Measurements from ENCODE around the gene FEN1.

The FEN1 gene

GRCh38 chr11:61771985-61772455, 20.7 kb upstream of the FEN1 start:
- Histone ChIP-seq H3F3A (ENCODE audit: insufficient read depth, low read length) (no peaks in the 10 kb centered on the region), H3K27ac (ENCODE audit: low read depth, low read length, poor library complexity, severe bottlenecking) (no peak overlapping the region), H3K79me2 (ENCODE audit: insufficient read depth, low read length) (no peaks in the 10 kb centered on the region), H3K9me2 (ENCODE audit: low read depth, low read length) (no peaks in the 10 kb centered on the region), H3K9me3 (ENCODE audit: low read length) (no peaks in the 10 kb centered on the region), H3K4me3 (ENCODE audit: low read depth, low read length, poor library complexity, severe bottlenecking) (no peak overlapping the region), H3K4me2 (ENCODE audit: low read length) (no peak overlapping the region), H4K20me1 (ENCODE audit: insufficient read depth, low read length) (no peaks in the 10 kb centered on the region), H3K9ac (ENCODE audit: low read length) (no peak overlapping the region), H2AFZ (ENCODE audit: low read length) (no peak overlapping the region), H3K4me1 (ENCODE audit: insufficient read depth, low read length, severe bottlenecking) (peaks cover 7% of the 10 kb centered on the region), H3K36me3 (ENCODE audit: insufficient read depth, low read length) (no peaks in the 10 kb centered on the region), H3K27me3 (ENCODE audit: insufficient read depth, low read length) (no peaks in the 10 kb centered on the region)
- TF ChIP-seq EZH2 (IDR thresholded peaks at IDR 0.05; ENCODE audit: borderline replicate concordance, low read length), result no peak
- TF ChIP-seq, protein P1, sequence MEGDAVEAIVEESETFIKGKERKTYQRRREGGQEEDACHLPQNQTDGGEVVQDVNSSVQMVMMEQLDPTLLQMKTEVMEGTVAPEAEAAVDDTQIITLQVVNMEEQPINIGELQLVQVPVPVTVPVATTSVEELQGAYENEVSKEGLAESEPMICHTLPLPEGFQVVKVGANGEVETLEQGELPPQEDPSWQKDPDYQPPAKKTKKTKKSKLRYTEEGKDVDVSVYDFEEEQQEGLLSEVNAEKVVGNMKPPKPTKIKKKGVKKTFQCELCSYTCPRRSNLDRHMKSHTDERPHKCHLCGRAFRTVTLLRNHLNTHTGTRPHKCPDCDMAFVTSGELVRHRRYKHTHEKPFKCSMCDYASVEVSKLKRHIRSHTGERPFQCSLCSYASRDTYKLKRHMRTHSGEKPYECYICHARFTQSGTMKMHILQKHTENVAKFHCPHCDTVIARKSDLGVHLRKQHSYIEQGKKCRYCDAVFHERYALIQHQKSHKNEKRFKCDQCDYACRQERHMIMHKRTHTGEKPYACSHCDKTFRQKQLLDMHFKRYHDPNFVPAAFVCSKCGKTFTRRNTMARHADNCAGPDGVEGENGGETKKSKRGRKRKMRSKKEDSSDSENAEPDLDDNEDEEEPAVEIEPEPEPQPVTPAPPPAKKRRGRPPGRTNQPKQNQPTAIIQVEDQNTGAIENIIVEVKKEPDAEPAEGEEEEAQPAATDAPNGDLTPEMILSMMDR (IDR thresholded peaks at IDR 0.05; ENCODE audit: low read length), result no peak

GRCh38 chr11:61773356-61773755, 19.4 kb upstream of the FEN1 start:
- Histone ChIP-seq H3K4me1 (ENCODE audit: insufficient read depth, low read length, severe bottlenecking) (peaks cover 9% of the 10 kb centered on the region), H3K4me2 (ENCODE audit: low read length) (no peak overlapping the region), H3K9ac (ENCODE audit: low read length) (no peak overlapping the region), H3K27ac (ENCODE audit: low read depth, low read length, poor library complexity, severe bottlenecking) (no peak overlapping the region), H4K20me1 (ENCODE audit: insufficient read depth, low read length) (no peaks in the 10 kb centered on the region), H3K36me3 (ENCODE audit: insufficient read depth, low read length) (no peaks in the 10 kb centered on the region), H3K27me3 (ENCODE audit: insufficient read depth, low read length) (no peaks in the 10 kb centered on the region; the same call in 1 of the 2 replicates), H3F3A (ENCODE audit: insufficient read depth, low read length) (no peaks in the 10 kb centered on the region), H2AFZ (ENCODE audit: low read length) (no peak overlapping the region), H3K9me3 (ENCODE audit: low read length) (no peaks in the 10 kb centered on the region), H3K4me3 (ENCODE audit: low read depth, low read length, poor library complexity, severe bottlenecking) (no peak overlapping the region), H3K79me2 (ENCODE audit: insufficient read depth, low read length) (no peaks in the 10 kb centered on the region), H3K9me2 (ENCODE audit: low read depth, low read length) (no peaks in the 10 kb centered on the region)
- TF ChIP-seq EZH2 (IDR thresholded peaks at IDR 0.05; ENCODE audit: borderline replicate concordance, low read length), result no peak
- TF ChIP-seq, protein P1 (IDR thresholded peaks at IDR 0.05; ENCODE audit: low read length), result no peak

- Histone ChIP-seq H2AFZ (ENCODE audit: low read length) (no peak overlapping the region), H3K9me2 (ENCODE audit: low read depth, low read length) (no peaks in the 10 kb centered on the region), H3K9me3 (ENCODE audit: low read length) (no peaks in the 10 kb centered on the region), H3K36me3 (ENCODE audit: insufficient read depth, low read length) (no peaks in the 10 kb centered on the region), H3K4me2 (ENCODE audit: low read length) (no peak overlapping the region), H4K20me1 (ENCODE audit: insufficient read depth, low read length) (no peaks in the 10 kb centered on the region), H3F3A (ENCODE audit: insufficient read depth, low read length) (no peaks in the 10 kb centered on the region), H3K27me3 (ENCODE audit: insufficient read depth, low read length) (no peaks in the 10 kb centered on the region; the same call in 1 of the 2 replicates), H3K79me2 (ENCODE audit: insufficient read depth, low read length) (no peaks in the 10 kb centered on the region), H3K4me3 (ENCODE audit: low read depth, low read length, poor library complexity, severe bottlenecking) (no peak overlapping the region), H3K27ac (ENCODE audit: low read depth, low read length, poor library complexity, severe bottlenecking) (no peak overlapping the region), H3K9ac (ENCODE audit: low read length) (no peak overlapping the region), H3K4me1 (ENCODE audit: insufficient read depth, low read length, severe bottlenecking) (peaks cover 9% of the 10 kb centered on the region)
- TF ChIP-seq EZH2 (IDR thresholded peaks at IDR 0.05; ENCODE audit: borderline replicate concordance, low read length), result no peak
- TF ChIP-seq, protein P1 (IDR thresholded peaks at IDR 0.05; ENCODE audit: low read length), result no peak
These were observed 18.9 kb upstream of the FEN1 start for GRCh38 chr11:61773809-61774208.

All from OCI-LY1 (cell line).